Measurements from ENCODE around the gene EP400.

Gene EP400

GRCh38 chr12:132118876-132119275, 169.1 kb downstream of the EP400 start:
- no peak for TF ChIP-seq CTCF (conservative IDR thresholded peaks at IDR 0.05; ENCODE audit: low read depth)
- H3K27ac ChIP-seq, result no peak overlapping the region
- POLR2A ChIA-PET (ENCODE audit: low non-redundant PET), result no interaction called here
- no peak for DNase-seq (ENCODE audit: low spot score)
- CTCF ChIA-PET, result no interaction called here

- ChIA-PET CTCF (interaction anchor here (0.6 kb wide), 1 partner anchor 578 kb away, joined by 4 read pairs; no protein-coding TSS in a partner anchor), POLR2A (ENCODE audit: low non-redundant PET) (no interaction called here)
- TF ChIP-seq CTCF (conservative IDR thresholded peaks at IDR 0.05; ENCODE audit: low read depth), result no peak
- H3K27ac ChIP-seq, result no peak overlapping the region
- no peak for DNase-seq (ENCODE audit: low spot score)
Measured at GRCh38 chr12:132121283-132121682, 171.5 kb downstream of the EP400 start.

- ChIA-PET CTCF (no interaction called here), POLR2A (ENCODE audit: low non-redundant PET) (interaction anchor here (0.6 kb wide), 1 partner anchor 341 kb away, joined by 3 read pairs; no protein-coding TSS in a partner anchor)
- H3K27ac ChIP-seq, result no peak overlapping the region
- DNase-seq (ENCODE audit: low spot score), result no peak
- TF ChIP-seq CTCF (conservative IDR thresholded peaks at IDR 0.05; ENCODE audit: low read depth), result no peak
Measured at GRCh38 chr12:132123970-132124765, 174.4 kb downstream of the EP400 start.

- DNase-seq (ENCODE audit: low spot score), result no peak
- no peak for TF ChIP-seq CTCF (conservative IDR thresholded peaks at IDR 0.05; ENCODE audit: low read depth)
- H3K27ac ChIP-seq, result no peak overlapping the region
- ChIA-PET POLR2A (ENCODE audit: low non-redundant PET) (interaction anchor here (0.6 kb wide), 1 partner anchor 342 kb away, joined by 3 read pairs; no protein-coding TSS in a partner anchor), CTCF (no interaction called here)
Measured at GRCh38 chr12:132124766-132125425, 175.2 kb downstream of the EP400 start.

- POLR2A ChIA-PET (ENCODE audit: low non-redundant PET), result no interaction called here
- CTCF ChIA-PET, result no interaction called here
- DNase-seq (ENCODE audit: low spot score), result no peak
- TF ChIP-seq CTCF (conservative IDR thresholded peaks at IDR 0.05; ENCODE audit: low read depth), result no peak
- H3K27ac ChIP-seq, result no peak overlapping the region
Measured at GRCh38 chr12:132125736-132126135, 176.0 kb downstream of the EP400 start.

GRCh38 chr12:132127041-132127440, 177.3 kb downstream of the EP400 start:
- POLR2A ChIA-PET (ENCODE audit: low non-redundant PET), result no interaction called here

More at GRCh38 chr12:132127041-132127440, 177.3 kb downstream of the EP400 start:
- TF ChIP-seq CTCF (conservative IDR thresholded peaks at IDR 0.05; ENCODE audit: low read depth), result no peak
- H3K27ac ChIP-seq, result no peak overlapping the region
- DNase-seq (ENCODE audit: low spot score), result no peak
- CTCF ChIA-PET, result no interaction called here

Data from RWPE1 (cell line).